CD4-positive, alpha-beta T cell treated with Interferon gamma for 1 hour (primary cell): Measurements from ENCODE around the gene LSAMP.

Experiments used
- DNase-seq: peaks from one replicate; pipeline ENCODE4 v3.0.0-alpha.2; 2020

Gene LSAMP

GRCh38 chr3:116155841-116156240 is 289.4 kb downstream of the LSAMP start:
- no peak for DNase-seq

- DNase-seq, result no peak
Measured at GRCh38 chr3:116154389-116154788, 290.9 kb downstream of the LSAMP start.

- DNase-seq, result no peak
Measured at GRCh38 chr3:116153174-116153573, 292.1 kb downstream of the LSAMP start.

GRCh38 chr3:116150655-116151167 is 294.6 kb downstream of the LSAMP start:
- no peak for DNase-seq

GRCh38 chr3:116148881-116149851 is 296.1 kb downstream of the LSAMP start:
- DNase-seq, result no peak

- no peak for DNase-seq
Measured at GRCh38 chr3:116145613-116146012, 299.7 kb downstream of the LSAMP start.

GRCh38 chr3:116141724-116142123 is 303.6 kb downstream of the LSAMP start:
- DNase-seq, result no peak

GRCh38 chr3:116140100-116140689 is 305.1 kb downstream of the LSAMP start:
- no peak for DNase-seq

GRCh38 chr3:116139641-116140040 is 305.6 kb downstream of the LSAMP start:
- DNase-seq, result no peak

- DNase-seq, result no peak
Measured at GRCh38 chr3:116135457-116136085, 309.7 kb downstream of the LSAMP start.

- DNase-seq, result no peak
Measured at GRCh38 chr3:116129187-116129946, 315.9 kb downstream of the LSAMP start.

GRCh38 chr3:116127464-116127863 is 317.8 kb downstream of the LSAMP start:
- no peak for DNase-seq

GRCh38 chr3:116124166-116124565 is 321.1 kb downstream of the LSAMP start:
- no peak for DNase-seq

- DNase-seq, result no peak
Measured at GRCh38 chr3:116118475-116119169, 326.7 kb downstream of the LSAMP start.

GRCh38 chr3:116114586-116114985 is 330.7 kb downstream of the LSAMP start:
- no peak for DNase-seq

- no peak for DNase-seq
Measured at GRCh38 chr3:116112696-116113095, 332.6 kb downstream of the LSAMP start.

GRCh38 chr3:116111765-116112164 is 333.5 kb downstream of the LSAMP start:
- no peak for DNase-seq

- DNase-seq, result no peak
Measured at GRCh38 chr3:116103868-116104530, 341.3 kb downstream of the LSAMP start.

GRCh38 chr3:116102037-116102436 is 343.2 kb downstream of the LSAMP start:
- DNase-seq, result no peak

GRCh38 chr3:116097226-116097625 is 348.1 kb downstream of the LSAMP start:
- DNase-seq, result no peak

- no peak for DNase-seq
Measured at GRCh38 chr3:116096631-116097030, 348.7 kb downstream of the LSAMP start.

- DNase-seq, result no peak
Measured at GRCh38 chr3:116093374-116093773, 351.9 kb downstream of the LSAMP start.
